ENCODE results near the gene PDIK1L.
A peak's percentile ranks its signal among the peaks of the same experiment; 100 is the strongest.

PDIK1L gene

GRCh38 chr1:26111530-26112406 lies at the start of gene PDIK1L:
TSS of gene PDIK1L (plus strand) at chr1:26111824. CDS start at chr1:26114309, 2,485 bp downstream.
- peak; percentile 91 for DNase-seq (ENCODE audit: low read depth)

GRCh38 chr1:26064553-26064952 lies 47.1 kb upstream of the PDIK1L start:
- DNase-seq (ENCODE audit: low read depth): no peak

- DNase-seq (ENCODE audit: low read depth): no peak
Measured at GRCh38 chr1:26066160-26066559, 45.5 kb upstream of the PDIK1L start.

DNA sequence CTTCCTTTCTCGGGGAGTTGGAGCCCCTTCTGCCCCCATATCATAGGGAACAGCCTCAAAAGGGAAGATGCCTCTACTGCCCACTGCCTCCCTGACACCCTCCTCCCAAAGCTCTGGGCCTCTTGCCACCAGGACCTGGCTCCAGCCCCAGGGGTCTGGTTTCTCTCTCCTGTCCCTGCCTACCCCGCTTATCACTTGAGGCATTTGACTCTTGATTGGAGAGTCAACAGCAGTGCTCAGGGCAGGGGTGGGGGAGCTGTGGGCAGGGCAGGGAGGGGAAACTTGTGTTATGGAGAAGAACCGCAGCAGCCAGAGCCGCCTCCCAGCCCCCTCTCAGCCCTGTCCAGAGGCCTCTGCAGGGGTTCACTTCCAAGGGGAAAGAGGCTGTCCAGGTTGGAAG lies 44.8 kb upstream of the PDIK1L start:
- no peak for DNase-seq (ENCODE audit: low read depth)

GRCh38 chr1:26067432-26067911 lies 44.2 kb upstream of the PDIK1L start, which contains the start of gene TRIM63:
TSS of gene TRIM63 (minus strand) at chr1:26067630. CDS start at chr1:26067494, 136 bp downstream.
- DNase-seq (ENCODE audit: low read depth): peak; percentile 18

- DNase-seq (ENCODE audit: low read depth): no peak
Measured at GRCh38 chr1:26069941-26070295, 41.7 kb upstream of the PDIK1L start.

GRCh38 chr1:26070296-26070962 lies 41.2 kb upstream of the PDIK1L start:
- no peak for DNase-seq (ENCODE audit: low read depth)

GRCh38 chr1:26070963-26071342 lies 40.7 kb upstream of the PDIK1L start:
- no peak for DNase-seq (ENCODE audit: low read depth)

DNA sequence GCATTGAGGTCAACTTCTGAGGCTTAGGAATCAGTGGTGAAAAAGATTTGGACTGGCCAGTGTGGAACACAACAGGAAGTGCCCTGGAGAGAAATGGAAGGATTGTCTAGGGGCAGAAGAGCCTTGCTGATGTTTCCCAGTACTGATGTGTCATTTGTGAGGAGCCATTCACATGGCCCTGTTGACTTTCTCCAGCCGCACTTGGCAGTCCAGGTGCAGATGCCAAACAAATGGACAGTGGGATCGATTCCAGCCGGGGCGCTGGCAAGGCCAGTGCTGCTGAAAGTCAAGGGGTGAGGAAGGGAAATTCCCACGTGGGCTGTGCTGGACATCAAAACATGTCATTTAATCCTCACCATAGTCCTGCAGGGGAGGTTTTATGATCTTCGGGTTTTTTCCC lies 39.3 kb upstream of the PDIK1L start:
- DNase-seq (ENCODE audit: low read depth): no peak

GRCh38 chr1:26075421-26076144 lies 36.0 kb upstream of the PDIK1L start:
- DNase-seq (ENCODE audit: low read depth): no peak

GRCh38 chr1:26077524-26077923 lies 34.1 kb upstream of the PDIK1L start:
- no peak for DNase-seq (ENCODE audit: low read depth)

GRCh38 chr1:26078286-26079177 lies 33.1 kb upstream of the PDIK1L start:
- DNase-seq (ENCODE audit: low read depth): no peak

DNA sequence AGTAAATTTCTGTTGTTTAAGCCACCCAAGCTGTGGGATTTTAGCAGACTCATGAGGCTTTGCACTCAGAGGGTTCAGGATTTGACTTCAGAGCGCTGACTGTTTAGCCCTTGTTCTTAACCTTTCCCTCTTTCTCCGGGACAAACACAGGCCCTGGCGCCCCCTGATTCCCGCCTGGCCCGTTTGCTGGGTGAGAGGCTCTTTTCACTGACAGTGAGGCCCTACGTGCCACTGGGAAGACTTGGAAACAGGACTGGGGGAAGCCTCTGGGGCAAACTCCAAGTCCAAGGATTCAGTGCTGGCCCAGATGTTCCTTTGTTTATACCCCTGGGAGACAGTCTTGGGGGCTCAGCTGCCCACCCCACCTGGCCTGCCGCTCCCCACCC lies 32.5 kb upstream of the PDIK1L start:
- DNase-seq (ENCODE audit: low read depth): no peak

DNA sequence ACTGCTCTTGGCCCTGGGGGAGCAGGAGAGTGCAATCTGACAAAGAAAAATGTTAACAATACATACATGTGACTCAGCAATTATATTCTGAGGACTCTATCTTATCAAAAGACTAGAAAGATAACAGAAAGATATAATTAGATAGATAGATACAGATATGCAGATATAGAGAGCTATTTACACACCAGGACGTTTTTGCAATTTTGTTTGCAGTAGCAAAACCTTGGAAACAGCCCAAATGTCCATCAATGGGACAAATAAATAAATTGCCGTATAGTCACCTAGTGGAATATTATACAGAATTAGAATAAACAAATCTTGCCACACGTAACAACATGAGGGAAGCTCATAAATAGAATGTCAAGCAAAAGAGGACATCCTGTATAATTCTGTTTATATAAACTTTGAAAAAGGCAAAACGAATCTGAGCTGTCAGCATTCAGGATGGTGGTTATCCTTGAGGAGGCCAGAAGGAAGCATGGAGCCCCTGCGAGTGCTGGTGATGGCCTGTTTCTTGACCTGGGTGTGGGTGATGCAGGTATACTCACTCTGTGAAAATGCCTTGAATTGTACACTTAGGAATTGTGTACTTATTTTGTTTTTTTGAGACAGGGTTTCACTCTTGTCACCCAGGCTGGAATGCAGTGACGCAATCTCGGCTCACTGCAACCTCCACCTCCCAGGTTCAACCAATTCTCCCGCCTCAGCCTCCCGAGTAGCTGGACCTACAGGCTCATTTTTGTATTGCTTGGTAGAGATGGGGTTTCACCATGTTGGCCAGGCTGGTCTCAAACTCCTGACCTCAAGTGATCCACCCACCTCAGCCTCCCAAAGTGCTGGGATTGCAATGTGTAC lies 31.4 kb upstream of the PDIK1L start:
- no peak for DNase-seq (ENCODE audit: low read depth)

GRCh38 chr1:26081267-26082019 lies 30.2 kb upstream of the PDIK1L start:
- no peak for DNase-seq (ENCODE audit: low read depth)

DNA sequence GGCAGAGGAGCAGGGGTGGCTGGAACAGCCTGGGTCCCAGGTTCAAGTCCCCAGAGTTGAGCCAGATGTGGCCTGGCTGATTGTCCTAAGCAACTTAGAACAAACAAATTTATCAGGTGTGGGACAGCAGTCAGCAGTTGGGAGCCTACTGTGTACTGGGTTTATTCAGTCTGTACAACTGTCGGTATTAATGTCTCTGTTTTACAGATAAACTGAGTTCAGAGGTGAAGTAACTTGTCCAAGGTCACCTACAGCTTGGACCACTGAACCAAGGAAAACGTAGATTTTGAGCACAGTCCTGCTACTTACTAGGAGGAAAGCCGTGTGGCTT lies 29.6 kb upstream of the PDIK1L start:
- no peak for DNase-seq (ENCODE audit: low read depth)

DNA sequence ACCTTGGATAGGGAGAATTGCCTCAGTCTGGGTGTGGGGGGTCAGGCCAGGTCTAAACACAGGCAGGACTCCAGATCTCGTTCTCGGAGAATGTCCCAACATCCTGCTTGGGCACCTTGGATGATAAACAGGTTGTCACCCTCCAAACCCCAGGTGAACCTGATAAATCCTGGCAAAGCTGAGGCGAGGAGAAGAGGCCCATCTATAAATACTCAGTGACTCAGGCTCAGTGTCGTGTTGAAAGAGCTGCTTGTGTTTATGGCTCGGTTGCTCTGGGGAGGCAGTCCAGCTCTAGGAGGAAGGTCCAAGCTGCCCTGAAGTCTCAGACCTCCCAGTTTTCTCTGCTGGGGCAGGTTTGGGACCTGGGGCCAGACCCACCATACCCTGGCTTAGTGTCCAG lies 28.4 kb upstream of the PDIK1L start:
- DNase-seq (ENCODE audit: low read depth): peak; percentile 20

- no peak for DNase-seq (ENCODE audit: low read depth)
Measured at GRCh38 chr1:26084091-26084561, 27.5 kb upstream of the PDIK1L start.

- DNase-seq (ENCODE audit: low read depth): no peak
Measured at GRCh38 chr1:26084844-26085243, 26.8 kb upstream of the PDIK1L start.

GRCh38 chr1:26089125-26089524 lies 22.5 kb upstream of the PDIK1L start:
- DNase-seq (ENCODE audit: low read depth): no peak
